ENCODE data around the gene CCDC15. TPM values are rescaled to one million over a fixed set of nuclear protein-coding genes. Genes with fewer than 3 reads are reported as not detected.

The CCDC15 gene, protein sequence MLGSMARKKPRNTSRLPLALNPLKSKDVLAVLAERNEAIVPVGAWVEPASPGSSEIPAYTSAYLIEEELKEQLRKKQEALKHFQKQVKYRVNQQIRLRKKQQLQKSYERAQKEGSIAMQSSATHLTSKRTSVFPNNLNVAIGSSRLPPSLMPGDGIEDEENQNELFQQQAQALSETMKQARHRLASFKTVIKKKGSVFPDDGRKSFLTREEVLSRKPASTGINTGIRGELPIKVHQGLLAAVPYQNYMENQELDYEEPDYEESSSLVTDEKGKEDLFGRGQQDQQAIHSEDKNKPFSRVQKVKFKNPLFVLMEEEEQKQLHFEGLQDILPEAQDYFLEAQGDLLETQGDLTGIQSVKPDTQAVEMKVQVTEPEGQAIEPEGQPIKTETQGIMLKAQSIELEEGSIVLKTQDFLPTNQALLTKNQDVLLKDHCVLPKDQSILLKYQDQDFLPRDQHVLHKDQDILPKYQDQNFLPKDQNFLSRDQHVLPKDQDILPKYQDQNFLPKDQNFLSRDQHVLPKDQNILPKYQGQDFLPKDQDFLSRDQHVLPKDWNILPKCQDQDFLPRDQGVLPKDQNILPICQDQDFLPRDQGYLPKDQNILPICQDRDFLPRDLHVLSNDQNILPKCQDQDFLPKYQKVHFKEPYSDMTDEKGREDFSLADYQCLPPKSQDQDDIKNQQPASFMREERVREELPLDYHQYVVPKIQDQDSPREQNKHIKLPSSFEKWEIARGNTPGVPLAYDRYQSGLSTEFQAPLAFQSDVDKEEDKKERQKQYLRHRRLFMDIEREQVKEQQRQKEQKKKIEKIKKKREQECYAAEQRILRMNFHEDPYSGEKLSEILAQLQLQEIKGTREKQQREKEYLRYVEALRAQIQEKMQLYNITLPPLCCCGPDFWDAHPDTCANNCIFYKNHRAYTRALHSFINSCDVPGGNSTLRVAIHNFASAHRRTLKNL
- 1 to 10 TPM in 1 of 2 donors, under 1 TPM in 1; 0.99 to 1.6 TPM for total RNA-seq

DNA sequence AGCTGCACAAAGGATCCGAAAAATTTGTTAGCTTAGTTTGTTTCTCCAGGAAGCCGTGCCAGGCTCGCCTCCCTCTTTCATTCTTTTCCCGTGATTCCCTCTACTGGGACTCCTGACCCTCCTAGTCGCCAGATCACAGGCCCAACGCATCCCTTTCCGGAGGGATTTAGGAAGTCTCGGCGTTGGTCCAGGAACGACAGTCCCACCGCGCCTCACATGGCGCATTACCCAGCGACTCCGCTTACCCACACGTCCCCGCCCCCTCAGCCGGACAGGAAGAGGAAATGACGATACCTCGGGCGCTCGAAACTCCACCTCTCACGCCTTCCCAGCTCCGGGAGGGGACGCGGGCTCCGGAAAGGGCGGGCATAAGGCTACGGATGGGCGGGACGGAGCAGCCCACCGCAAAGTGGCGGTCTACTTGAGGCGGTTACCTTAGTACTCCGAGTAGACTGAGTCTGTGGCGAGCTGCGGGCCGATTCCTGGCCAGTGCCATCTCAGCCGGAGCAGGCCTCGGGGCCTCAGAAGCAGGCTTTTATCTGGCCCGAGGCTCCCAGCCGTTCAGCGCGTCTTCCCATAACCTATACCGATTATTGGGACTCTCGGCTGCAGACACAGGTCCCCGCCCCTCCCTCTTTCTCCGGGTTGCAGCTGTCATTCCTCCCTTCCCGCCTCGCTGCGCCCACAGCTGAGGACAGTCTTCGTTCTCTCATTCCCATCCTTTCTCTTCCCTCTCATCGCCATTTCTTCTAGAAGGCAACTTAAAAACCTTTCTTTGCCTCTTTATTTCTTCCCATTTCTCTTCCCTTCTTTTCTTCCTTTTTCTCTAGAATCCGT is at the start of gene CCDC15:
Gene CCDC15, plus strand, starts transcription at position 450 of the 837 bp plus-strand sequence. CDS start 531 bp downstream, outside the sequence.
- H3K4me1 ChIP-seq: peaks cover 13% of the 10 kb centered on the region
- H3K4me3 ChIP-seq: peak within 1 kb of the TSS; percentile 22 to 62
- TF ChIP-seq POLR2A (IDR thresholded peaks at IDR 0.05): peak; percentile 56 to 90 (median 88)
- TF ChIP-seq, protein P1, sequence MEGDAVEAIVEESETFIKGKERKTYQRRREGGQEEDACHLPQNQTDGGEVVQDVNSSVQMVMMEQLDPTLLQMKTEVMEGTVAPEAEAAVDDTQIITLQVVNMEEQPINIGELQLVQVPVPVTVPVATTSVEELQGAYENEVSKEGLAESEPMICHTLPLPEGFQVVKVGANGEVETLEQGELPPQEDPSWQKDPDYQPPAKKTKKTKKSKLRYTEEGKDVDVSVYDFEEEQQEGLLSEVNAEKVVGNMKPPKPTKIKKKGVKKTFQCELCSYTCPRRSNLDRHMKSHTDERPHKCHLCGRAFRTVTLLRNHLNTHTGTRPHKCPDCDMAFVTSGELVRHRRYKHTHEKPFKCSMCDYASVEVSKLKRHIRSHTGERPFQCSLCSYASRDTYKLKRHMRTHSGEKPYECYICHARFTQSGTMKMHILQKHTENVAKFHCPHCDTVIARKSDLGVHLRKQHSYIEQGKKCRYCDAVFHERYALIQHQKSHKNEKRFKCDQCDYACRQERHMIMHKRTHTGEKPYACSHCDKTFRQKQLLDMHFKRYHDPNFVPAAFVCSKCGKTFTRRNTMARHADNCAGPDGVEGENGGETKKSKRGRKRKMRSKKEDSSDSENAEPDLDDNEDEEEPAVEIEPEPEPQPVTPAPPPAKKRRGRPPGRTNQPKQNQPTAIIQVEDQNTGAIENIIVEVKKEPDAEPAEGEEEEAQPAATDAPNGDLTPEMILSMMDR (IDR thresholded peaks at IDR 0.05): no peak
- no peaks in the 10 kb centered on the region for H3K36me3 ChIP-seq (replicated peaks in 1 of 2; ENCODE audit: insufficient read depth in 1 of 2, low read depth in 2 of 2)
- ATAC-seq (peak; percentile 100), DNase-seq (peak; percentile 96 to 97 (median 96))
- H3K27ac ChIP-seq: peak within 1 kb of the TSS; percentile 24 to 83 (median 69)
- intact Hi-C loops (cut with DNase I): no loop called here
- 0 to 1% methylated on average over 33 to 54 of the region's 54 CpGs for WGBS, 2 donors
- no peaks in the 10 kb centered on the region for H3K27me3 ChIP-seq
- no peaks in the 10 kb centered on the region for H3K9me3 ChIP-seq

DNA sequence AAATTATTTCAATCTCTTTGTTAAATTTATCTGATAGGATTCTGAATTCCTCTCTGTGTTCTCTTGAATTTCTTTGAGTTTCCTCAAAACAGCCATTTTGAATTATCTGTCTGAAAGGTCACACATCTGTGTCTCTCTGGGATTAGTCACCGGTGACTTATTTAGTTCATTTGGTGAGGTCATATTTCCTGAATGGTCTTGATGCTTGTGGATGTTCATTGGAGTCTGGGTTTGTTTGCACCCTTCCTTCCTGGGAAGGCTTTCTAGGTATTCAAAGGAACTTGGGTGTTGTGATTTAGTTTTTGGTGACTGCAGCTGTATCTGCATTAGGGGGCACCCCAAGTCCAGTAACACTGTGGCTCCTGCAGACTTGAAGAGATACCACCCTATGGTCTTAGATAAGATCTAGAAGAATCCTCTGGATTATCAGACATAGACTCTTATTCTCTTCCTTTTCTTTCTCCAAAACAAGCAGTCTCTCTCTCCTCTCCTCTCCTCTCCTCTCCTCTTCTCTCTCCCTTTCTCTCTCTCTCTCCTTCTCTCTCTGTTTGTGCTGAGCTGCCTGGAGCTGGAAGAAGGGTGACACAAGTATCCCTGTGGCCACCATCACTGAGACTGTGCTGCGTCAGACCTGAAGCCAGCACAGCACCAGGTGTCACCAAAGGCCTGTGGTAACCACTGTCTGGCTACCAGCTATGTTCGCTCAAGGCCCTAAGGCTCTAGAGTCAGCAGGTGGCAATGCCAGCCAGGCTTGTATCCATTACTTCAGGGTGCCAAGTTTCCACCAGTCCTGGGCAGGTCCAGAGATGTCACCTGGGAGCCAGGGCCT is 38.2 kb upstream of the CCDC15 start:
- peaks cover 2% of the 10 kb centered on the region for H3K4me1 ChIP-seq
- intact Hi-C loops (cut with DNase I): no loop called here
- no peaks in the 10 kb centered on the region for H3K27me3 ChIP-seq
- H3K9me3 ChIP-seq: peaks cover 0 to 9% (median 0%) of the 10 kb centered on the region in 3 donors
- H3K4me3 ChIP-seq: no peak overlapping the region
- WGBS, 2 donors: 73 to 80% methylated on average over 3 of the region's 3 CpGs
- H3K27ac ChIP-seq: no peak overlapping the region
- no peaks in the 10 kb centered on the region for H3K36me3 ChIP-seq (replicated peaks in 1 of 2; ENCODE audit: insufficient read depth in 1 of 2, low read depth in 2 of 2)
- no peak for DNase-seq
- ATAC-seq: no peak
- TF ChIP-seq, protein P1 (IDR thresholded peaks at IDR 0.05): no peak
- no peak for TF ChIP-seq POLR2A (IDR thresholded peaks at IDR 0.05)

DNA sequence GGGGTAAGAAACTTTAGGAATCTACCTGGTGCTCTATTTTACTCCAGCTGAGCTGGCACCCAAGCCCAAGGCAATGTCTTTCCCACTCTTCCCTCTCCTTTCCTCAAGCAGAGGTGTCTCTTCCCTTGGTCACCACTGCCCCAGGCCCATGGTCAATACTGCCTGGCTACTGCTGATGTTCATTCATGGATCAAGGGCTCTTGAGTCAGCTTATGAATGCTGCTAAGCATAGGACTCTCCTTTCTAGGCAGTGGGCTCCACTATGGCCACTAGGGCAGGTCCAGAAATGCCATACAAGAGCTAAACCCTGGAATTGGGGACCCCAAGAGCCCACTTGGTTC is 37.7 kb upstream of the CCDC15 start:
- Histone ChIP-seq H3K4me3 (no peak overlapping the region), H3K27me3 (no peaks in the 10 kb centered on the region), H3K36me3 (replicated peaks in 1 of 2; ENCODE audit: insufficient read depth in 1 of 2, low read depth in 2 of 2) (no peaks in the 10 kb centered on the region), H3K27ac (no peak overlapping the region), H3K4me1 (peaks cover 8% of the 10 kb centered on the region), H3K9me3 (peaks cover 0 to 9% (median 0%) of the 10 kb centered on the region in 3 donors)
- ATAC-seq (no peak), DNase-seq (no peak)
- TF ChIP-seq, protein P1 (IDR thresholded peaks at IDR 0.05): no peak
- no peak for TF ChIP-seq POLR2A (IDR thresholded peaks at IDR 0.05)
- intact Hi-C loops (cut with DNase I): no loop called here

DNA sequence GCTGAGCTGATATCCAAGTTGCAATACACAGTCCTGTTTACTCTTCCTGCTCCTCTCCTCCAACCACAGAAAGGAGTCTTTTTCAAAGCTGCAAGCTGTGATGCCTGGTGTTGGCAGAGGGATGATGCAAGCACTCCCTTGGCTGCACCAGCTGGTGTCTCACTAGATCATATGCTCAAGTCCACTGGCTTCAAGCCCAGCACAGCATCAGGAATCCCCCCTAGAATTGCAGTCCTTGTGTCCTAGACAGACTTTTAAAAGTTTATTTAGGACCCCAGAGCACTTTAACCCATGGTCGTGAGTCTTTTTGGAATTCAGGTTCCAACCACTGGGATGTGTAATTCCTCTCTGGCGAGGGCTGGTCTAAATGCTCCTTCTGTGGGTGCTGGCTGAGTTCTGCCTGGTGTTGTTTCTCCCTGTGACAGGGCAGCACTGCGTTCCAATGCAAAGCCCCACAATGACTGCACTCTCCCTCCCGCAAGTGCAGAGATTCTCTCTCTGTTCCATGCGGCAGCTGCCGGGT is 36.8 kb upstream of the CCDC15 start:
- ATAC-seq: no peak
- 67 to 71% methylated on average over 6 of the region's 6 CpGs for WGBS, 2 donors
- H3K36me3 ChIP-seq (replicated peaks in 1 of 2; ENCODE audit: insufficient read depth in 1 of 2, low read depth in 2 of 2): no peaks in the 10 kb centered on the region
- TF ChIP-seq, protein P1 (IDR thresholded peaks at IDR 0.05): no peak
- TF ChIP-seq POLR2A (IDR thresholded peaks at IDR 0.05): no peak
- no peak for DNase-seq
- H3K4me3 ChIP-seq: no peak overlapping the region
- no peaks in the 10 kb centered on the region for H3K27me3 ChIP-seq
- peaks cover 0 to 5% (median 0%) of the 10 kb centered on the region in 3 donors for H3K9me3 ChIP-seq
- no peak overlapping the region for H3K27ac ChIP-seq
- intact Hi-C loops (cut with DNase I): no loop called here
- peaks cover 9% of the 10 kb centered on the region for H3K4me1 ChIP-seq

Data from body of pancreas (tissue), 4 donors.